WI38 (cell line): ENCODE measurements around the gene SMIM43.
"Not testable (repeated sequence)": the region's sequence is repeated elsewhere in the genome, so short reads cannot be mapped to it uniquely, and the experiment has no call there.

Source experiments
- H3K4me3 ChIP-seq: 2 replicates; pipeline ENCODE4 v1.5.1; 2011; ENCODE audit warnings: low read depth, mild to moderate bottlenecking, control low read depth, low read length
- TF ChIP-seq, protein P1 (sequence below): IDR thresholded peaks from 2 replicates; pipeline ENCODE4 v1.5.1; 2012; ENCODE audit warnings: low read depth, mild to moderate bottlenecking, control low read depth, low read length

SMIM43 gene

DNA sequence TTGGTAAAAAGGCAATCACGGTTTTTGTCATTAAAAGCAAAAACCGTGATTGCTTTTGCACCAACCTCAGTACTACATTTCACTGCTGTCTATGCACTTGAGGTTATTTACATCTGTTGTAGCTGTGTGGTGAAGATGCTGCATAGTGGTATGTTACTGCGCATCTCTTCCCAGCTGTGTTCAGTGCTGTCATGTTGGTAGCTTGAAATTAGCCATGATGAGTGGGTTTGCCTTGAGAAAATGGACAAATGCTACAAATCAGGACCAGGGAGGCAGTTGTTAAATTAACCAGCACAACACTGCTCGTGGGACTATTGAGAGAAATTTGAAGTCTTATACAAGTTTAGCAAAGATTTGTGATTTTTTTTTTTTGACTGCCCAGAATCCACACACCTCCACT, 2.2 kb upstream of the SMIM43 start:
- TF ChIP-seq, protein P1, sequence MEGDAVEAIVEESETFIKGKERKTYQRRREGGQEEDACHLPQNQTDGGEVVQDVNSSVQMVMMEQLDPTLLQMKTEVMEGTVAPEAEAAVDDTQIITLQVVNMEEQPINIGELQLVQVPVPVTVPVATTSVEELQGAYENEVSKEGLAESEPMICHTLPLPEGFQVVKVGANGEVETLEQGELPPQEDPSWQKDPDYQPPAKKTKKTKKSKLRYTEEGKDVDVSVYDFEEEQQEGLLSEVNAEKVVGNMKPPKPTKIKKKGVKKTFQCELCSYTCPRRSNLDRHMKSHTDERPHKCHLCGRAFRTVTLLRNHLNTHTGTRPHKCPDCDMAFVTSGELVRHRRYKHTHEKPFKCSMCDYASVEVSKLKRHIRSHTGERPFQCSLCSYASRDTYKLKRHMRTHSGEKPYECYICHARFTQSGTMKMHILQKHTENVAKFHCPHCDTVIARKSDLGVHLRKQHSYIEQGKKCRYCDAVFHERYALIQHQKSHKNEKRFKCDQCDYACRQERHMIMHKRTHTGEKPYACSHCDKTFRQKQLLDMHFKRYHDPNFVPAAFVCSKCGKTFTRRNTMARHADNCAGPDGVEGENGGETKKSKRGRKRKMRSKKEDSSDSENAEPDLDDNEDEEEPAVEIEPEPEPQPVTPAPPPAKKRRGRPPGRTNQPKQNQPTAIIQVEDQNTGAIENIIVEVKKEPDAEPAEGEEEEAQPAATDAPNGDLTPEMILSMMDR = no peak
- H3K4me3 ChIP-seq = no peak overlapping the region

DNA sequence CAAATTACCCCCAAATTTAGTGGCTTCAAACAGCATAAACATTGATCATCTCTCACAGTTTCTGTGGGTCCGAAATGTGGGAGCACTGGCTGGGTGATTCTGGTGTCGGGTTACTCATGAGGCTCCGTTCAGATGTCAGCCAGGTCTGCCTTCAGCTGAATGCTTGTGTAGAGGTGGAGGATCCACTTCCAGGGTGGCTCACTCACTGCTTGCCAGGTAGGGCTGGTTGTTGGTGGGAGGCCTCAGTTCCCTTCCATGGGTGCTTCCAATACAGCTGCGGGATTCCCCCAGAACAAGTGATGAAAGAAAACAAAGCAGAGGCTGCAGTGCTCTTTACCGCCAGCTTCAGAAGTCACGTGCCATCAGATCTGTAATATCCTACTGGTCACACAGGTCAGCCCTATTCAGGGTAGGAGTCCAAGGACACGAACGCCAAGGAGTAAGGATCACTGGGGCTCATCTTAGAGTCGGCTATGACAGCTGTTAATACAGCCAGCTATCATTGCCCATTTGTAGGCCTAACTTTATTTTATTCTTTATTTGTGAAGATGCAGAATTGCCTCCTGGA, 1.1 kb upstream of the SMIM43 start:
- no peak overlapping the region for H3K4me3 ChIP-seq
- TF ChIP-seq, protein P1 = no peak

DNA sequence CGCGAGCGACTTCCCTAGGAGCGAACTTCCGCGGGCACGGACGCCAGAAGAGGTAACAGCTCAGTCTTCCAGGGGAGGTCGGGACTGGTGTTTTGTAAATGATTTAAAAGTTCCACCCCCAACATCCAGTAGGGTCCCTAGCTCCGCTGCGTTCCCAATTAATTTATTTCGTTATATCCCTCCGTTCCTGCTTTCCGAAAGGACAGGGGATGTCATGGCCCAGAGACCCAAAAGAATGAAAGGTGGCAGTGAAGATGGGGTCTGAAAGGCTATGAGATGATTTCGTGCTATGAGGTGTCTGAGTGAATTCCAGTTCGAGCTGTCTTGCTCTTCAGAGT, 373 bp upstream of the SMIM43 start:
- H3K4me3 ChIP-seq = peak overlapping the region; percentile 68
- TF ChIP-seq, protein P1 = no peak

DNA sequence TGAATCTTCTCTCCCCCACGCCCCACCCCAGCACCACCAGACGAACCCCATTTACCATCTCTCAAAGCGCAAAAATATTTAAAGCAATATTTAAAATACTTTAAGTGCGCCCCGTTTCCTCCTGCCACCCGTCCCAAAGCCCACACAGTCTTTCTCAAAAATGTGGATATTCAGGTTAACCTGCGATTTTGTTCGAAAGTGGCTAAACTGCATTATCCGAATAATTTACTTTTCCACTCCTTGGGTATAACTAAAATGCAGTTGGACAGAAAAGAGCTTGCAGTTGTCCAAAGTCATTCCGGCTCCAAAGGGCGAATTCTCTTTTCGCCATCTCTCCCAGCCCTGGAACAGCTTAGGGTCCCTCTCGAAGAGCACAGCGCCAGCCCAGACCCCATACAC, 662 bp downstream of the SMIM43 start:
- TF ChIP-seq, protein P1 = no peak

DNA sequence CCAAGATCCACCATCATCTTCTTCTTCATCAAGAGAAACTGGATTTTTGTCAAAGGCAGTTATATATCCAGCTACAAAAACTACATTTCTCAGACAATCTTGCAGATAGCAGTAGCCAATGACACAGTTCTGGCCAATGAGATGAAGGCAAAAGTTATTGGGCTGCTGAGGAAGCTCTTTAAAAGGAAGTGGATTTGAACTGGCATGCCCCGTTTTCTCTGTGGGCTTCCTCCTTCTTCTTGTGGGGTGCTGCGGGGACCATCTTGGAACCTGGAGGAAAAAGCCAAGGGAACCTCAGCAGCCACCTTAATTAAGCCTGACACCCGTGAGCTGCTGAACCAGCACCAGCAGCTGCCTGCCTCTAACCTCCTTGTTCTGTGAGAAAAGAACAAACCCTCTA, 4.8 kb downstream of the SMIM43 start:
- TF ChIP-seq, protein P1 = no peak

More for the DNA sequence above, 662 bp downstream of the SMIM43 start:
- peak overlapping the region; percentile 68 for H3K4me3 ChIP-seq

DNA sequence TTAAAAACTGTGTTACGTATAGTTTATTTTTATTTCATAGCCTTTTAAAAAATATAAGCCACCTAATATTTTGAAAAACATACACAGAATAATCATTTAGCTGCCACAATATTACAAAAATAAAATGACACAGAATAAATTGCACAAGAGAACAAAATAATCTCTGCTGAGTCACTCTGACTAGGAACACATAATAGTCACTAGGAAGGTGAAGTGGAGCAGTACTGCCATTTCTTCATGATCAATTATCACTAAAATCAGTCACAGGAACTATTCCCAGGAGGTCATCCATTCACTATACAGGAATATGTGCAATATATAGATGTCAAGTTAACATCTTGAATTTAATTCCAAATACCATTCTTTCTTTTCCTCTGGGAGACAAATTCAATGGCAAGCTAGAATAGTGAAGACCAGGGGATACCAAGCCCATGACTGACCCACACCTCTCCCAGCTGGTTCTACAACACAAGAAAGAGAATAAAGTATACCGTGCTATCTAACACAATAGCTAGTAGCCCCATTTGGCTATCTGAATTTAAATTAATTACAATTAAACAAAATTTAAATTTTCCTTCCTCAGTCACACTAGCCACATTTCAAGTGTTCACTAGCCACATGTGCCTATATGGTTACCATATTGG, 5.9 kb downstream of the SMIM43 start:
- no peak overlapping the region for H3K4me3 ChIP-seq
- TF ChIP-seq, protein P1 = no peak

More for the DNA sequence above, 4.8 kb downstream of the SMIM43 start:
- no peak overlapping the region for H3K4me3 ChIP-seq

DNA sequence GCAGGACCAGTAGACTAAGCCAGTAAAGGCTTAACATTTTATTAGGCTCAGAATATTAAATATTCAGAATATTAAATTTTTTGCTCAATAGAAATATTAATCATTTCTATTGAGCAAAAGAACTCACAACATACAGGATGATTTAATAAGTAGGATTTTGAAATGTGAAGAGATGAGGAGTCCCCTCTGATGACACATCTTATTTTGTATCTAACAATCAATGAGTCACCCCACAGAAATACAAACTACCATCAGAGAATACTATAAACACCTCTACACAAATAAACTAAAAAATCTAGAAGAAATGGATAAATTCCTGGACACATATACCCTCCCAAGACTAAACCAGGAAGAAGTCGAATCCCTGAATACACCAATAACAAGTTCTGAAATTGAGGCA, 12.8 kb downstream of the SMIM43 start:
- H3K4me3 ChIP-seq = not testable (repeated sequence)

DNA sequence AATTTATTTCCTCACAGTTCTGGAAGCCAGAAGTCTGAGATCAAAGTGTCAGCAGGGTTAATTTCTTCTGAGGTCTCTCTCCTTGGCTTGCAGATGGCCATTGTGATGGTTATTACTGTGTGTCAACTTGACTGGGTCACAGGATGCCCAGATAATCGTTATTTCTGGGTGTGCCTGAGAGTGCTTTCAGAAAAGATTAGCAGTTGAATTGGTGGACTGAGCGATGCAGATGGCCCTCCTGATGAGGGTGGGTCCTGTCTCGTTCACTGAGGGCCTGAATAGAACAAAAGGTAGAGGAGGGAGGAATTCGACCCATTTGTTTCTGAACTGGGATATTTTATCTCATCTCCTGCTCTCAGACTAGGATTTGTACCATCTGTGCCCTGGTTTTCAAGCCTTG, 15.7 kb downstream of the SMIM43 start:
- TF ChIP-seq, protein P1 = no peak
- H3K4me3 ChIP-seq = no peak overlapping the region
